Spleen (tissue), 11 donors: ENCODE results near the gene CCNI2. TPM values are rescaled to one million over a fixed set of nuclear protein-coding genes. Genes with fewer than 3 reads are reported as not detected.

ENCODE experiments used
- DNase-seq: peaks from one replicate; pipeline ENCODE4 v3.0.0-alpha.2; 2020
- H3K27ac ChIP-seq, 8 donors: fragments of 200-600 bp; sonication (generic) in 7 of 8; 1 replicate in 4 of 8; 2 replicates in 4 of 8; pipeline versions ENCODE4 v1.5.0 to v1.8.0; 2016 to 2021; ENCODE audit warnings: inconsistent platforms in 4 of 8, mild to moderate bottlenecking in 4 of 8, moderate library complexity in 1 of 8
- H3K27me3 ChIP-seq, 7 donors: fragments of 200-600 bp; sonication (generic) in 6 of 7; replicated peaks in 1 of 7; 1 replicate in 4 of 7; 2 replicates in 3 of 7; pipeline versions ENCODE4 v1.5.0 to v1.8.0; 2016 to 2021; ENCODE audit warnings: inconsistent platforms in 3 of 7, mild to moderate bottlenecking in 1 of 7
- H3K36me3 ChIP-seq, 6 donors: fragments of 200-600 bp; sonication (generic) in 5 of 6; 1 replicate in 4 of 6; 2 replicates in 2 of 6; pipeline versions ENCODE4 v1.5.0 to v1.8.0; 2016 to 2021; ENCODE audit warnings: inconsistent platforms in 2 of 6
- H3K4me1 ChIP-seq, 6 donors: fragments of 200-600 bp; sonication (generic) in 5 of 6; 1 replicate in 3 of 6; 2 replicates in 3 of 6; pipeline versions ENCODE4 v1.5.0 to v1.8.0; 2016 to 2021; ENCODE audit warnings: inconsistent platforms in 3 of 6
- H3K4me3 ChIP-seq, 8 donors: fragments of 200-600 bp; sonication (generic) in 7 of 8; 1 replicate in 4 of 8; 2 replicates in 4 of 8; pipeline versions ENCODE4 v1.5.0 to v1.8.0; 2016 to 2021; ENCODE audit warnings: inconsistent platforms in 4 of 8, mild to moderate bottlenecking in 4 of 8, moderate library complexity in 2 of 8
- H3K9me3 ChIP-seq, 8 donors: fragments of 200-600 bp; sonication (generic) in 7 of 8; 1 replicate in 4 of 8; 2 replicates in 4 of 8; pipeline versions ENCODE4 v1.5.0 to v1.8.0; 2016 to 2021; ENCODE audit warnings: inconsistent platforms in 4 of 8
- CTCF ChIP-seq, 11 experiments: fragments of 200-600 bp in 7 of 11; fragments of 450-650 bp in 4 of 11; sonication (generic) in 4 of 11; IDR thresholded peaks in 8 of 11; conservative IDR thresholded peaks in 3 of 11; 1 replicate in 7 of 11; 2 replicates in 4 of 11; pipeline versions ENCODE4 v1.4.0 to v1.8.0; 2016 to 2021; ENCODE audit warnings: antibody characterized with exemption in 11 of 11, inconsistent platforms in 4 of 11, mild to moderate bottlenecking in 1 of 11
- POLR2A ChIP-seq, 3 donors: fragments of 450-650 bp; IDR thresholded peaks; one replicate each; pipeline ENCODE4 v1.5.1; 2017; ENCODE audit warnings: antibody characterized with exemption in 3 of 3, mild to moderate bottlenecking in 1 of 3
- POLR2AphosphoS5 ChIP-seq, 3 donors: sonication (generic); formaldehyde crosslinking; IDR thresholded peaks; one replicate each; pipeline ENCODE4 v1.5.1; 2017; ENCODE audit warnings: antibody characterized with exemption in 3 of 3
- WGBS, 5 donors: extraction: QIAGEN DNeasy Blood & Tissue Kit in 3 of 5; methylation state at CpG; one replicate each; pipeline versions ENCODE4 v1.1.5 to v1.1.7; 2013 to 2018; 5-methylcytosine and 5-hydroxymethylcytosine counted together
- intact Hi-C: fragments of 100-400 bp; cut with DNase I; formaldehyde crosslinking; loops from one replicate; pipeline ENCODE4 v1.15.0; 2023; ENCODE audit warnings: low total_unique reads
- polyA plus RNA-seq, 3 donors: library from polyadenylated mRNA; stranded (reverse); fragments of 200-250 nt; gene quantifications; one replicate each; pipeline ENCODE4 v1.2.1, GENCODE V29; 2013
- total RNA-seq, 7 donors: library from RNA; depleted of rRNA in 3 of 7; stranded (reverse); fragments of >200 nt in 3 of 7; fragmentation: NEBNext Ultra II Directional in 4 of 7; extraction: Animal tissue kit (Norgen Biotek cat#: 25700) in 4 of 7; gene quantifications; one replicate each; pipeline versions ENCODE4 v1.1.0 to v1.2.1, GENCODE V29; 2016 to 2021
- donor health status: healthy with polysubstance abuse.
- donor health status: DM: no; HTN: no; CAD: no; lungs with moderate emphysema.
- donor health status: DM: no; HTN: no; CAD: no.
- donor health status: Bipolar disorder and iron deficiency.
- donor health status: healthy.
- donor health status: DM: no; HTN: no; CAD: no.
- donor health status: DM: yes; HTN: yes; CAD: no.

CCNI2 gene
- total and polyA plus RNA-seq, 10 donors = 0.19 to 5.2 (median 0.98) TPM

GRCh38 chr5:132760601-132761317 lies 13.5 kb downstream of the CCNI2 start:
- intact Hi-C loops = no loop called here
- Histone ChIP-seq H3K27me3 (no peaks in the 10 kb centered on the region), H3K27ac (no peak overlapping the region), H3K4me1 (no peaks in the 10 kb centered on the region), H3K36me3 (peaks cover 0 to 86% (median 23%) of the 10 kb centered on the region in 6 donors), H3K4me3 (no peak overlapping the region), H3K9me3 (no peaks in the 10 kb centered on the region)
- TF ChIP-seq POLR2AphosphoS5 (IDR thresholded peaks at IDR 0.05) (no peak), POLR2A (IDR thresholded peaks at IDR 0.05) (no peak), CTCF (IDR thresholded peaks at IDR 0.05 in 8 of 11, conservative IDR thresholded peaks at IDR 0.05 in 3 of 11) (no peak)
- WGBS, 5 donors = 90 to 96% (median 93%) methylated on average over 20 to 21 of the region's 21 CpGs
- DNase-seq = no peak

- H3K27me3 ChIP-seq = no peaks in the 10 kb centered on the region
- no peak overlapping the region for H3K4me3 ChIP-seq
- intact Hi-C loops = no loop called here
- DNase-seq = no peak
- peaks cover 0 to 86% (median 23%) of the 10 kb centered on the region in 6 donors for H3K36me3 ChIP-seq
- no peak overlapping the region for H3K27ac ChIP-seq
- WGBS, 5 donors = 90 to 95% (median 92%) methylated on average over 19 to 22 of the region's 22 CpGs
- H3K4me1 ChIP-seq = no peaks in the 10 kb centered on the region
- H3K9me3 ChIP-seq = no peaks in the 10 kb centered on the region
- no peak for TF ChIP-seq CTCF (IDR thresholded peaks at IDR 0.05 in 8 of 11, conservative IDR thresholded peaks at IDR 0.05 in 3 of 11)
- no peak for TF ChIP-seq POLR2AphosphoS5 (IDR thresholded peaks at IDR 0.05)
- no peak for TF ChIP-seq POLR2A (IDR thresholded peaks at IDR 0.05)
These were observed 14.4 kb downstream of the CCNI2 start for GRCh38 chr5:132761321-132762240.

GRCh38 chr5:132762246-132763000 lies 15.2 kb downstream of the CCNI2 start:
- DNase-seq = no peak
- Histone ChIP-seq H3K36me3 (peaks cover 0 to 79% (median 22%) of the 10 kb centered on the region in 6 donors), H3K4me1 (peaks cover 0 to 4% (median 0%) of the 10 kb centered on the region in 6 donors), H3K27ac (no peak overlapping the region), H3K4me3 (no peak overlapping the region), H3K27me3 (no peaks in the 10 kb centered on the region), H3K9me3 (no peaks in the 10 kb centered on the region)
- TF ChIP-seq CTCF (IDR thresholded peaks at IDR 0.05 in 8 of 11, conservative IDR thresholded peaks at IDR 0.05 in 3 of 11) = no peak
- no peak for TF ChIP-seq POLR2AphosphoS5 (IDR thresholded peaks at IDR 0.05)
- no peak for TF ChIP-seq POLR2A (IDR thresholded peaks at IDR 0.05)
- 95 to 97% (median 96%) methylated on average over 11 of the region's 11 CpGs for WGBS, 5 donors
- intact Hi-C loops = no loop called here
